ENCODE results near the gene CRADD.
A peak's percentile ranks its signal among the peaks of the same experiment; 100 is the strongest.

CRADD gene

GRCh38 chr12:93676408-93677194, 574 bp upstream of the CRADD start:
- DNase-seq: no peak
- peak overlapping the region; percentile 93 to 97 for H3K27ac ChIP-seq
- peaks cover 0 to 8% (median 0%) of the 10 kb centered on the region in 3 donors for H3K36me3 ChIP-seq
- TF ChIP-seq CTCF (IDR thresholded peaks at IDR 0.05): no peak
- intact Hi-C loops (cut with DNase I; ENCODE audit: low total_unique reads): loop anchor here (5.0 kb wide), 1 partner anchor 104 kb away; the partner anchor contains the start of gene SOCS2
- no peaks in the 10 kb centered on the region for H3K9me3 ChIP-seq
- no peaks in the 10 kb centered on the region for H3K27me3 ChIP-seq
- H3K4me3 ChIP-seq: peak overlapping the region; percentile 69 to 78
- H3K4me1 ChIP-seq: peaks cover 0 to 31% (median 12%) of the 10 kb centered on the region in 4 donors

- no peak for DNase-seq
- no peaks in the 10 kb centered on the region for H3K27me3 ChIP-seq
- TF ChIP-seq CTCF (IDR thresholded peaks at IDR 0.05): no peak
- intact Hi-C loops (cut with DNase I; ENCODE audit: low total_unique reads): loop anchor here (5.0 kb wide), 1 partner anchor 106 kb away; the partner anchor contains the start of gene SOCS2
- no peaks in the 10 kb centered on the region for H3K9me3 ChIP-seq
- H3K27ac ChIP-seq: peak overlapping the region in 1 of 2 donors; percentile 97
- peaks cover 0 to 31% (median 12%) of the 10 kb centered on the region in 4 donors for H3K4me1 ChIP-seq
- peaks cover 0 to 8% (median 0%) of the 10 kb centered on the region in 3 donors for H3K36me3 ChIP-seq
- no peak overlapping the region for H3K4me3 ChIP-seq
Measured at GRCh38 chr12:93678779-93679178, 1.6 kb downstream of the CRADD start.

- H3K36me3 ChIP-seq: peaks cover 0 to 8% (median 0%) of the 10 kb centered on the region in 3 donors
- H3K4me3 ChIP-seq: no peak overlapping the region
- H3K9me3 ChIP-seq: no peaks in the 10 kb centered on the region
- H3K4me1 ChIP-seq: peaks cover 0 to 32% (median 12%) of the 10 kb centered on the region in 4 donors
- H3K27ac ChIP-seq: no peak overlapping the region
- intact Hi-C loops (cut with DNase I; ENCODE audit: low total_unique reads): loop anchor here (5.0 kb wide), 1 partner anchor 107 kb away; the partner anchor contains the start of gene SOCS2
- TF ChIP-seq CTCF (IDR thresholded peaks at IDR 0.05): no peak
- no peak for DNase-seq
- H3K27me3 ChIP-seq: no peaks in the 10 kb centered on the region
Measured at GRCh38 chr12:93679308-93679925, 2.2 kb downstream of the CRADD start.

GRCh38 chr12:93680006-93680405, 2.8 kb downstream of the CRADD start:
- intact Hi-C loops (cut with DNase I; ENCODE audit: low total_unique reads): loop anchor here (5.0 kb wide), 1 partner anchor 67 kb away; no protein-coding TSS in a partner anchor
- no peaks in the 10 kb centered on the region for H3K9me3 ChIP-seq

More at GRCh38 chr12:93680006-93680405, 2.8 kb downstream of the CRADD start:
- H3K36me3 ChIP-seq: peaks cover 0 to 8% (median 0%) of the 10 kb centered on the region in 3 donors
- no peak overlapping the region for H3K4me3 ChIP-seq
- no peak for TF ChIP-seq CTCF (IDR thresholded peaks at IDR 0.05)
- peaks cover 0 to 38% (median 12%) of the 10 kb centered on the region in 4 donors for H3K4me1 ChIP-seq
- no peaks in the 10 kb centered on the region for H3K27me3 ChIP-seq
- H3K27ac ChIP-seq: no peak overlapping the region
- no peak for DNase-seq

All from tibial artery (tissue), 4 donors.